ENCODE data around the gene OR5H2. TPM values are rescaled to one million over a fixed set of nuclear protein-coding genes. Genes with fewer than 3 reads are reported as not detected.

The OR5H2 gene
- polyA plus RNA-seq, 1 donor (not counting 4 experiments of a cell fraction or from before 2014, with no cell fraction given), result not detected

- H3K9me3 ChIP-seq (ENCODE audit: control insufficient read depth, low read depth, low read length), result no peaks in the 10 kb centered on the region
- H4K20me1 ChIP-seq (ENCODE audit: control insufficient read depth, extremely low read depth, insufficient read depth, low read length), result no peaks in the 10 kb centered on the region
- H3K4me1 ChIP-seq (ENCODE audit: control insufficient read depth, extremely low read depth, insufficient read depth, low read length), result no peaks in the 10 kb centered on the region
- no peaks in the 10 kb centered on the region for H3K27me3 ChIP-seq (ENCODE audit: control insufficient read depth, extremely low read depth, insufficient read depth, low read length)
- no peak overlapping the region for H3K4me3 ChIP-seq (ENCODE audit: control insufficient read depth in 2 of 3, extremely low read depth in 1 of 3, insufficient read depth in 2 of 3, low read depth in 1 of 3, low read length in 3 of 3)
- H3K27ac ChIP-seq (ENCODE audit: control insufficient read depth, insufficient read depth, low read length), result no peak overlapping the region
- no peak for TF ChIP-seq EZH2 (IDR thresholded peaks at IDR 0.05; ENCODE audit: low read length)
- TF ChIP-seq, protein P1, sequence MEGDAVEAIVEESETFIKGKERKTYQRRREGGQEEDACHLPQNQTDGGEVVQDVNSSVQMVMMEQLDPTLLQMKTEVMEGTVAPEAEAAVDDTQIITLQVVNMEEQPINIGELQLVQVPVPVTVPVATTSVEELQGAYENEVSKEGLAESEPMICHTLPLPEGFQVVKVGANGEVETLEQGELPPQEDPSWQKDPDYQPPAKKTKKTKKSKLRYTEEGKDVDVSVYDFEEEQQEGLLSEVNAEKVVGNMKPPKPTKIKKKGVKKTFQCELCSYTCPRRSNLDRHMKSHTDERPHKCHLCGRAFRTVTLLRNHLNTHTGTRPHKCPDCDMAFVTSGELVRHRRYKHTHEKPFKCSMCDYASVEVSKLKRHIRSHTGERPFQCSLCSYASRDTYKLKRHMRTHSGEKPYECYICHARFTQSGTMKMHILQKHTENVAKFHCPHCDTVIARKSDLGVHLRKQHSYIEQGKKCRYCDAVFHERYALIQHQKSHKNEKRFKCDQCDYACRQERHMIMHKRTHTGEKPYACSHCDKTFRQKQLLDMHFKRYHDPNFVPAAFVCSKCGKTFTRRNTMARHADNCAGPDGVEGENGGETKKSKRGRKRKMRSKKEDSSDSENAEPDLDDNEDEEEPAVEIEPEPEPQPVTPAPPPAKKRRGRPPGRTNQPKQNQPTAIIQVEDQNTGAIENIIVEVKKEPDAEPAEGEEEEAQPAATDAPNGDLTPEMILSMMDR (optimal IDR thresholded peaks at IDR 0.05 in 1 of 3, IDR thresholded peaks at IDR 0.05 in 1 of 3, conservative IDR thresholded peaks at IDR 0.05 in 1 of 3; ENCODE audit: extremely low read depth in 1 of 3, insufficient read depth in 2 of 3, low read length in 3 of 3), result no peak
- FAIRE-seq, result no peak
- H3K79me2 ChIP-seq (ENCODE audit: control insufficient read depth, insufficient read depth, low read length), result no peaks in the 10 kb centered on the region
- H3K9me1 ChIP-seq (ENCODE audit: control insufficient read depth, extremely low read depth, insufficient read depth, low read length), result no peaks in the 10 kb centered on the region
- DNase-seq (ENCODE audit: low read depth, low spot score), result no peak
- no peaks in the 10 kb centered on the region for H3K36me3 ChIP-seq (ENCODE audit: control insufficient read depth in 2 of 2, extremely low read depth in 1 of 2, insufficient read depth in 2 of 2, low read length in 2 of 2)
- dilution Hi-C loops (cut with MboI; ENCODE audit: extremely low pct_ligation_motif_present, low sequenced_read_pairs), result no loop called here
- H3K9ac ChIP-seq (ENCODE audit: control insufficient read depth, extremely low read depth, insufficient read depth, low read length), result no peak overlapping the region
- no peak overlapping the region for H3K4me2 ChIP-seq (ENCODE audit: control insufficient read depth, extremely low read depth, insufficient read depth, low read depth, low read length)
- H2AFZ ChIP-seq (ENCODE audit: control insufficient read depth, low read length), result no peak overlapping the region
These were observed 42.2 kb upstream of the OR5H2 start for GRCh38 chr3:98240131-98240530.

- FAIRE-seq (no peak), DNase-seq (ENCODE audit: low read depth, low spot score) (no peak)
- Histone ChIP-seq H3K4me2 (ENCODE audit: control insufficient read depth, extremely low read depth, insufficient read depth, low read depth, low read length) (no peak overlapping the region), H3K9me3 (ENCODE audit: control insufficient read depth, low read depth, low read length) (no peaks in the 10 kb centered on the region), H3K36me3 (ENCODE audit: control insufficient read depth in 2 of 2, extremely low read depth in 1 of 2, insufficient read depth in 2 of 2, low read length in 2 of 2) (no peaks in the 10 kb centered on the region), H2AFZ (ENCODE audit: control insufficient read depth, low read length) (no peak overlapping the region), H3K4me1 (ENCODE audit: control insufficient read depth, extremely low read depth, insufficient read depth, low read length) (no peaks in the 10 kb centered on the region), H3K4me3 (ENCODE audit: control insufficient read depth in 2 of 3, extremely low read depth in 1 of 3, insufficient read depth in 2 of 3, low read depth in 1 of 3, low read length in 3 of 3) (no peak overlapping the region), H3K79me2 (ENCODE audit: control insufficient read depth, insufficient read depth, low read length) (no peaks in the 10 kb centered on the region), H3K9me1 (ENCODE audit: control insufficient read depth, extremely low read depth, insufficient read depth, low read length) (no peaks in the 10 kb centered on the region), H3K9ac (ENCODE audit: control insufficient read depth, extremely low read depth, insufficient read depth, low read length) (no peak overlapping the region), H4K20me1 (ENCODE audit: control insufficient read depth, extremely low read depth, insufficient read depth, low read length) (no peaks in the 10 kb centered on the region), H3K27ac (ENCODE audit: control insufficient read depth, insufficient read depth, low read length) (no peak overlapping the region), H3K27me3 (ENCODE audit: control insufficient read depth, extremely low read depth, insufficient read depth, low read length) (no peaks in the 10 kb centered on the region)
- dilution Hi-C loops (cut with MboI; ENCODE audit: extremely low pct_ligation_motif_present, low sequenced_read_pairs), result no loop called here
- TF ChIP-seq EZH2 (IDR thresholded peaks at IDR 0.05; ENCODE audit: low read length), result no peak
- TF ChIP-seq, protein P1 (optimal IDR thresholded peaks at IDR 0.05 in 1 of 3, IDR thresholded peaks at IDR 0.05 in 1 of 3, conservative IDR thresholded peaks at IDR 0.05 in 1 of 3; ENCODE audit: extremely low read depth in 1 of 3, insufficient read depth in 2 of 3, low read length in 3 of 3), result no peak
These were observed 40.1 kb upstream of the OR5H2 start for GRCh38 chr3:98242155-98242554.
